HepG2 (cell line): ENCODE measurements around the gene SLC38A2. TPM values are rescaled to one million over a fixed set of nuclear protein-coding genes. Genes with fewer than 3 reads are reported as not detected.
A peak's percentile ranks its signal among the peaks of the same experiment; 100 is the strongest.

Experiments used
- DMTF1 ChIP-seq: sonication (generic); formaldehyde crosslinking; IDR thresholded peaks from 2 replicates; pipeline ENCODE4 v1.4.0; 2020; ENCODE audit warnings: mild to moderate bottlenecking, missing genetic modification reagents
- GABPB1 ChIP-seq: IDR thresholded peaks from 2 replicates; pipeline ENCODE4 v1.6.1; 2016; ENCODE audit warnings: mild to moderate bottlenecking, missing genetic modification reagents, moderate library complexity, missing compliant biosample characterization
- HMGXB4 ChIP-seq, 2 experiments: sonication (generic) in 1 of 2; formaldehyde crosslinking in 1 of 2; IDR thresholded peaks; 2 replicates each; pipeline versions ENCODE4 v1.4.0 to v1.6.1; 2018 to 2020; ENCODE audit warnings: missing genetic modification reagents in 2 of 2, borderline replicate concordance in 1 of 2, low read depth in 1 of 2, mild to moderate bottlenecking in 1 of 2, missing biosample characterization in 1 of 2
- JDP2 ChIP-seq: sonication (generic); formaldehyde crosslinking; IDR thresholded peaks from 2 replicates; pipeline ENCODE4 v1.8.1; 2022; ENCODE audit warnings: missing genetic modification reagents, borderline replicate concordance
- NFRKB ChIP-seq: fragments of 450-650 bp; IDR thresholded peaks from 2 replicates; pipeline ENCODE4 v1.6.1; 2017
- SAP130 ChIP-seq: IDR thresholded peaks from 2 replicates; pipeline ENCODE4 v1.6.1; 2016; ENCODE audit warnings: low read depth
- SNAPC2 ChIP-seq: sonication (generic); formaldehyde crosslinking; IDR thresholded peaks from 2 replicates; pipeline ENCODE4 v1.8.1; 2022; ENCODE audit warnings: mild to moderate bottlenecking, missing genetic modification reagents
- THAP9 ChIP-seq: sonication (generic); formaldehyde crosslinking; IDR thresholded peaks from 2 replicates; pipeline ENCODE4; 2020; ENCODE audit warnings: missing genetic modification reagents, mild to moderate bottlenecking, borderline replicate concordance
- TRIM22 ChIP-seq: fragments of 450-650 bp; IDR thresholded peaks from 2 replicates; pipeline ENCODE4 v1.6.1; 2017
- ZEB1 ChIP-seq: IDR thresholded peaks from 2 replicates; pipeline ENCODE4 v1.6.1; 2012; ENCODE audit warnings: mild to moderate bottlenecking, low read depth, inconsistent platforms; ENCODE audit not compliant: insufficient replicate concordance
- ZNF17 ChIP-seq: sonication (generic); formaldehyde crosslinking; IDR thresholded peaks from 2 replicates; pipeline ENCODE4 v1.5.0; 2020; ENCODE audit warnings: mild to moderate bottlenecking, missing genetic modification reagents
- ZNF276 ChIP-seq: sonication (generic); formaldehyde crosslinking; IDR thresholded peaks from 2 replicates; pipeline ENCODE4 v1.4.0; 2020; ENCODE audit warnings: mild to moderate bottlenecking, low read depth, missing genetic modification reagents
- polyA plus RNA-seq, 8 experiments: library from polyadenylated mRNA; depleted of rRNA in 3 of 8; stranded (reverse) in 7 of 8; unstranded in 1 of 8; fragments of >200 nt; fragmentation: Illumina TruSeq in 4 of 8; extraction: Trizol in 4 of 8; gene quantifications; 2 replicates each; pipeline versions ENCODE4 v1.2.1 to v1.2.3, GENCODE V29; 2011 to 2016; ENCODE audit warnings: low read depth in 4 of 8, missing spikeins in 1 of 8, mixed read lengths in 1 of 8; ENCODE audit not compliant: insufficient read depth in 1 of 8
- total RNA-seq, 5 experiments: library from RNA; depleted of rRNA; stranded (reverse); fragments of >200 nt; fragmentation: Illumina TruSeq; extraction: Trizol; gene quantifications; 2 replicates each; pipeline ENCODE4 v1.2.3, GENCODE V29; 2016; ENCODE audit warnings: low read depth in 1 of 5

SLC38A2 gene
- total and polyA plus RNA-seq, 2 of the 13 experiments (the other 11 are each of a cell fraction or from before 2014, with no cell fraction given) = 368 to 880 TPM

- TF ChIP-seq ZNF276 (no peak), JDP2 (CRISPR knock-in tag) (no peak), ZEB1 (no peak), TRIM22 (no peak), NFRKB (no peak), GABPB1 (CRISPR knock-in tag) (no peak), SAP130 (CRISPR knock-in tag) (no peak), HMGXB4 (CRISPR knock-in tag; IDR thresholded peaks at IDR 0.05; ENCODE audit: borderline replicate concordance in 1 of 2, low read depth in 1 of 2) (0 out of 4 replicates have a peak, but pooled peaks of 1 of the 2 experiments have one; percentile 0), DMTF1 (no peak), ZNF17 (CRISPR knock-in tag) (no peak), SNAPC2 (no peak), THAP9 (CRISPR knock-in tag) (no peak)
These were observed 2.2 kb downstream of the SLC38A2 start (continued) for GRCh38 chr12:46370380-46370734.
